Erythroblast (primary cell): ENCODE measurements around the gene TEX19.

ENCODE experiments used
- GATA1 ChIP-seq: IDR thresholded peaks from 2 replicates; pipeline ENCODE4 v1.6.1; 2011; ENCODE audit warnings: low read depth, mild to moderate bottlenecking, control low read depth, low read length, moderate library complexity
- POLR2A ChIP-seq: IDR thresholded peaks from 2 replicates; pipeline ENCODE4 v1.6.1; 2011; ENCODE audit warnings: mild to moderate bottlenecking, low read length

DNA sequence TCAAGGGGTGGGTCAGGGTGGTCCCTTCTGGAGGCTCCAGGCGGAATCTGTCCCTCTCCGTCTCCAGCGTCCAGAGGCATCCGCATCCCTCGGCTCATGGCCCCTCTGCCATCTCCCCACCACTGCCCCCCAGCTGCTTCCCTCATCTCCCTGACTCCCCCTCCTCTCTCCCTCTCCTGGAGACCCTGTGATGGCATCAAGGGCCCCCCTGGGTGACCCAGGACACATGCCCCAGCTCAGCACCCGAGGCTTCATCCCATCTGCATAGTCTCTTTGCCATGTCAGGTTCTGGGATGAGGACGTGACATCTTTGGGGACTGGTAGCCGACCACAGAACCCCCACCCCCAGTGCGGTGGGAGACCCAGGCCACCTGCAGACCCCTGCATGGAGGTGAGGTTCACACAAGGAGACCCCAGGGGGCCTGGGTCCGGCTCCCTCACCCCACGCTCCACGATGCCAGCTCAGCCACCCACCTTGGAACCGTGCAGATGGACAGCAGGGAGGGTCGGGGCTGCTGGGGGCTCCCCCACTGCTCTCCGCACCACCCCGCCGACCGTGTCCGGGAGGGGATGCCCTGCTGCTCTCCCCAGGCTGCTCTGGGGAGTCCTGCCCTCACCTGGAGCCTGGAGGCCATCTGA is 29.2 kb upstream of the TEX19 start:
- no peak for TF ChIP-seq POLR2A
- TF ChIP-seq GATA1, result no peak
